ENCODE data around the gene RANBP17.

Gene RANBP17

DNA sequence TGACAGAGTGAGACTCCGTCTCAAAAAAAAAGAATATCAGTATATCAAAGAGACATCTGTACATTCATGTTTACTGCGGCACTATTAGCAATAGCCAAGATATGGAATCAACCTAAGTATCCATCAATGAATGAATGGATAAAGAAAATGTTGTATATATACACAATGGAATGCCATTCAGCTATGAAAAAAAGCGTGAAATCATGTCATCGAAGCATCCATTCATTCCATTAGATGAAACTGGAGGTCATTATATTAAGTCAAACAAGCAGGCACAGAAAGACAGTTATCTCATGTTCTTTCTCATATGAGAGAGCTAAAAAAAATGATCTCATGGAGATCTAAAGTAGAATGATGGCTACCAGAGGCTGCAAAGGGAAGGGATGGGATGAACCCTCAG is 266.3 kb downstream of the RANBP17 start:
- Histone ChIP-seq H3K9ac (no peak overlapping the region), H2AFZ (no peak overlapping the region), H3K79me2 (no peaks in the 10 kb centered on the region), H3K4me2 (ENCODE audit: low read length) (no peak overlapping the region), H3K4me3 (ENCODE audit: low read depth, low read length) (no peak overlapping the region), H3K4me1 (no peaks in the 10 kb centered on the region), H3K27me3 (ENCODE audit: control insufficient read depth, insufficient read depth, low read length) (no peaks in the 10 kb centered on the region), H3K36me3 (ENCODE audit: control insufficient read depth, insufficient read depth, low read length) (no peaks in the 10 kb centered on the region), H3K9me3 (ENCODE audit: control insufficient read depth, low read length) (no peaks in the 10 kb centered on the region), H3K27ac (no peak overlapping the region)
- TF ChIP-seq, protein P1, sequence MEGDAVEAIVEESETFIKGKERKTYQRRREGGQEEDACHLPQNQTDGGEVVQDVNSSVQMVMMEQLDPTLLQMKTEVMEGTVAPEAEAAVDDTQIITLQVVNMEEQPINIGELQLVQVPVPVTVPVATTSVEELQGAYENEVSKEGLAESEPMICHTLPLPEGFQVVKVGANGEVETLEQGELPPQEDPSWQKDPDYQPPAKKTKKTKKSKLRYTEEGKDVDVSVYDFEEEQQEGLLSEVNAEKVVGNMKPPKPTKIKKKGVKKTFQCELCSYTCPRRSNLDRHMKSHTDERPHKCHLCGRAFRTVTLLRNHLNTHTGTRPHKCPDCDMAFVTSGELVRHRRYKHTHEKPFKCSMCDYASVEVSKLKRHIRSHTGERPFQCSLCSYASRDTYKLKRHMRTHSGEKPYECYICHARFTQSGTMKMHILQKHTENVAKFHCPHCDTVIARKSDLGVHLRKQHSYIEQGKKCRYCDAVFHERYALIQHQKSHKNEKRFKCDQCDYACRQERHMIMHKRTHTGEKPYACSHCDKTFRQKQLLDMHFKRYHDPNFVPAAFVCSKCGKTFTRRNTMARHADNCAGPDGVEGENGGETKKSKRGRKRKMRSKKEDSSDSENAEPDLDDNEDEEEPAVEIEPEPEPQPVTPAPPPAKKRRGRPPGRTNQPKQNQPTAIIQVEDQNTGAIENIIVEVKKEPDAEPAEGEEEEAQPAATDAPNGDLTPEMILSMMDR (IDR thresholded peaks at IDR 0.05) = no peak

- Histone ChIP-seq H3K27me3 (ENCODE audit: control insufficient read depth, insufficient read depth, low read length) (no peaks in the 10 kb centered on the region), H3K4me3 (ENCODE audit: low read depth, low read length) (no peak overlapping the region), H3K27ac (no peak overlapping the region), H3K79me2 (no peaks in the 10 kb centered on the region), H3K36me3 (ENCODE audit: control insufficient read depth, insufficient read depth, low read length) (no peaks in the 10 kb centered on the region), H3K4me2 (ENCODE audit: low read length) (no peak overlapping the region), H3K4me1 (no peaks in the 10 kb centered on the region), H3K9me3 (ENCODE audit: control insufficient read depth, low read length) (no peaks in the 10 kb centered on the region), H2AFZ (no peak overlapping the region), H3K9ac (no peak overlapping the region)
- TF ChIP-seq, protein P1 (IDR thresholded peaks at IDR 0.05) = no peak
Observed at GRCh38 chr5:171129308-171129707, 267.5 kb downstream of the RANBP17 start.

DNA sequence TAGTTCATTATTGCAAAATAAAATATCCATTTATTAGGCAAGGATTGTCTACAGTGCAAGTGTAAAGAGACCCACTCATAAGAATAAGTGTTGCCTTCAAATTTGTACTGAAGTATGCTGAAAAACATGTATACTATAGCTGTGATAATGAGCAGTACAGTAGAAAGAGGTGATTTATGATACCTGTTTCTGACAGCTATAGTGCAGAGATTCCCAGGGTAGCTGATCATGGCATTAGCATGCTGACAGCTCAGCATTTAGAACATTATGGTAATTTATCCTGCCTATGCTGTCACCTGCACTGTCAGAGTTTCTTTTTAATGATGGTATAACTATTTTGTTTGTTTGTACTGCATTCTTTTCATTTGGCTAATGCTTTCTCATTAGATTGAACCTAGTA is 269.7 kb downstream of the RANBP17 start:
- Histone ChIP-seq H3K27me3 (ENCODE audit: control insufficient read depth, insufficient read depth, low read length) (no peaks in the 10 kb centered on the region), H3K9me3 (ENCODE audit: control insufficient read depth, low read length) (no peaks in the 10 kb centered on the region), H3K4me2 (ENCODE audit: low read length) (no peak overlapping the region), H2AFZ (no peak overlapping the region), H3K36me3 (ENCODE audit: control insufficient read depth, insufficient read depth, low read length) (no peaks in the 10 kb centered on the region), H3K4me3 (ENCODE audit: low read depth, low read length) (no peak overlapping the region), H3K4me1 (no peaks in the 10 kb centered on the region), H3K79me2 (no peaks in the 10 kb centered on the region), H3K27ac (no peak overlapping the region), H3K9ac (no peak overlapping the region)
- TF ChIP-seq, protein P1 (IDR thresholded peaks at IDR 0.05) = no peak

DNA sequence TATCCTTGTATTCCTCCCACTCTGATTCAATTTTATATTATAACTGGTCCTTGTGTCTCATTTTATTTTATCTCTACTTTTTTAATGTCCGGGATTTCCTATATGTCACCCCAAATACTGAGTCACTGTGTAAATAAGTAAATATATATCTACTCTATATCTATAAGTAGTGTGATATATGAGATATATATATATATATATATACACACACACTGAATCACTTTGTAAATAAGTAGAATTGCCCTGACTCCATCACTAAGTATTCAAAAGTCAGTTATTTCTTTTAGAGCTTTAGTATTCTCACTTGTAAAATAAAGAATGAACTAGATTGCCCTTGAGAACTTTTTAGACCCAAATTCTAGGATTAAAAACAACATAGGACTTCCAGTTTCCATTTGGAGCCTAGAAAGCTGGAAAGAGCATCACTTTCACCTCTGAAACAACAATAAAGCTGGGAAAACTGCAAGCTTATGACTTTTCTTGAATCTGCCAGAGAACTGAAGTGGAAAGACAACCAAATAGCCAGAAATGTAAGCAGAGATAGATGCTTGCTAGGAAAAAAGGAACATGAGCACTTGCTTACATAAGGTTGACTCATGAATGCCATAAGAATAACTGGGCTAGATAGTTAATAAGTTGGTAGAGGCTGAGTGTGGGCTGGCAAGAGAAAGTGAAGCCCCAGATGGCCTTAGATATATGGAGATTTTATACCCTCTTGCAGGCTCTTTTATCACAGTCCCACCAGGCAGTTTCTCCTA is 276.1 kb downstream of the RANBP17 start:
- no peaks in the 10 kb centered on the region for H3K36me3 ChIP-seq (ENCODE audit: control insufficient read depth, insufficient read depth, low read length)
- no peaks in the 10 kb centered on the region for H3K4me1 ChIP-seq
- H3K79me2 ChIP-seq = no peaks in the 10 kb centered on the region
- H3K9me3 ChIP-seq (ENCODE audit: control insufficient read depth, low read length) = no peaks in the 10 kb centered on the region
- no peak overlapping the region for H3K4me2 ChIP-seq (ENCODE audit: low read length)
- TF ChIP-seq, protein P1 (IDR thresholded peaks at IDR 0.05) = no peak
- no peak overlapping the region for H3K27ac ChIP-seq
- no peak overlapping the region for H3K9ac ChIP-seq
- no peaks in the 10 kb centered on the region for H3K27me3 ChIP-seq (ENCODE audit: control insufficient read depth, insufficient read depth, low read length)
- H2AFZ ChIP-seq = no peak overlapping the region
- no peak overlapping the region for H3K4me3 ChIP-seq (ENCODE audit: low read depth, low read length)

DNA sequence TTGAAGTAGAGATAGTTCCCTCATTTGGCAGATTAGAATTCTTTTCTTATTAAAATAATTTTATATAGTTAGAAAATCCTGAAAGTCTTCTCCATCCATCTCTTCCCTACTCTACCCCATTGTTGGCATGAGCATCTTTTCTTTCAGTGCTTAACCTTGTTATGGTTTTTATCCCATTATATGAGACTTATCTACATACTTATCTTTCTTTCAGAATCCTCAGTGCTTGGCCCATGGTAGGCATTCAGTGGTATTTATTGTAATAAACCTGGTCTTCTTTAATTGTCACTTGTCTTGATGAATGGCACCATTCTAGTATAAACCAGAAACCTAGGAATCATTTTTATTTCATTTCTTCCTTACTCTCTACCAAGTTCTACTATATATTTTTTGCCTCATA is 277.4 kb downstream of the RANBP17 start:
- no peaks in the 10 kb centered on the region for H3K36me3 ChIP-seq (ENCODE audit: control insufficient read depth, insufficient read depth, low read length)
- H3K79me2 ChIP-seq = no peaks in the 10 kb centered on the region
- no peaks in the 10 kb centered on the region for H3K9me3 ChIP-seq (ENCODE audit: control insufficient read depth, low read length)
- H3K9ac ChIP-seq = no peak overlapping the region
- no peak overlapping the region for H3K27ac ChIP-seq
- no peaks in the 10 kb centered on the region for H3K4me1 ChIP-seq
- H3K4me3 ChIP-seq (ENCODE audit: low read depth, low read length) = no peak overlapping the region
- no peaks in the 10 kb centered on the region for H3K27me3 ChIP-seq (ENCODE audit: control insufficient read depth, insufficient read depth, low read length)
- H3K4me2 ChIP-seq (ENCODE audit: low read length) = no peak overlapping the region
- H2AFZ ChIP-seq = no peak overlapping the region
- TF ChIP-seq, protein P1 (IDR thresholded peaks at IDR 0.05) = no peak
